Retina (tissue), 1 donor: ENCODE results near the gene EXOC4.
A peak's percentile ranks its signal among the peaks of the same experiment; 100 is the strongest.

Experiments
- DNase-seq: peaks from one replicate; pipeline ENCODE4 v3.0.0-alpha.2; 2016

The EXOC4 gene

GRCh38 chr7:133727476-133728214 is 474.8 kb downstream of the EXOC4 start:
- no peak for DNase-seq

DNA sequence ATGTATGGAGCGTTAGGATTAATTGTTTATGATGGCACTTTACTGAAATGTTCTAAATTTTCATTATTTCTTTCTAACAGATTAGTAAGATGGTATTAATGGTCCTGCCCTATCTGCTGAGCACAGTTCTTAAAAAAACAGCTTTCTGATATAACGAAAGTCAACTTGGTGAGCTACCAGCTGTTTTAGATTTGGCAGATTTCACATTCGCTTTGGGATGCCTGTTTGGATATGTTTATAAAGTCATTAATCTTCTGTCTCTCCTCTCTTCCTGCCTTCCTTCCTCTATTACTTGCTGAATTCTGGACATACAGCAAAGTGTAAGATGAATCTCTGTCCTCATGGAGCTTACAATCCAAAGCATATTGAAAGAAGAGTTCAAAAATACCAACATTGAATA is 477.5 kb downstream of the EXOC4 start:
- DNase-seq, result no peak

GRCh38 chr7:133733401-133733800 is 480.5 kb downstream of the EXOC4 start:
- no peak for DNase-seq

DNA sequence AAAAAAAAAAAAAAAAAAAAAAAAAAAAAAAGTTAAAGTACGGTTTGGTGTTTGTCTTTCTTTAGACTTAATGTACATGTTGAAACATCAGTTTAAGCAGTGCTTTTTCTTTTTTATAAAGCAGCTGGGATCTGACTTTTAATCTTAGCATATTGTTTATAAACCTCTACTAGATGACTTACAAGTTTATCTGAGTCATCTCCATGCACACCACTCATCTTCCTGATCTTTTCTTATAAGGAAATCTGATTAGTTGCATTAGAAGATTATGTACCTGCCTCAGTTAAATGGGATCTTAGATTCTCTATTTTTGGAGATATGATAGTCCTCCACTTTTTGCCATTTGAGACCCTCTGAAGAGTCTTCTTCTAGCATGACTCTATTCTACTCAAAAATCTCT is 482.3 kb downstream of the EXOC4 start:
- DNase-seq, result no peak

DNA sequence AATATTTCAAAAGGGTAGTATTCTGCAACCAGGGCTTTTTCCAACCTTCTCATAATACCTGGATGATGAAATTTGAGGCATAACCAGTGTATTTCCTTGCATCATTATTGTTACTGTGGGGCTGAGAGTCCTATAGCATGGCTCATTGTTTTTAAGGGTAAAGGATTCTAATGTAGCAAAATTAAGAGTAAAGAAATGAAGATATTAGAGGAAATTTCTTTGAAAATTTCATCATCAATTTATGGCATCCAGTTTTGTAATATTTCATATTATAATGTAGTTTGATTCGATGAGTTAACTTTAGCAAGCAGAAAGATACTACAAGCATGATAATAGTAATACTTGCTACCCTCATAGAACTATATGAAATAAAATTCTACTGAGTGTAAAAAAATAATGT is 486.9 kb downstream of the EXOC4 start:
- no peak for DNase-seq

DNA sequence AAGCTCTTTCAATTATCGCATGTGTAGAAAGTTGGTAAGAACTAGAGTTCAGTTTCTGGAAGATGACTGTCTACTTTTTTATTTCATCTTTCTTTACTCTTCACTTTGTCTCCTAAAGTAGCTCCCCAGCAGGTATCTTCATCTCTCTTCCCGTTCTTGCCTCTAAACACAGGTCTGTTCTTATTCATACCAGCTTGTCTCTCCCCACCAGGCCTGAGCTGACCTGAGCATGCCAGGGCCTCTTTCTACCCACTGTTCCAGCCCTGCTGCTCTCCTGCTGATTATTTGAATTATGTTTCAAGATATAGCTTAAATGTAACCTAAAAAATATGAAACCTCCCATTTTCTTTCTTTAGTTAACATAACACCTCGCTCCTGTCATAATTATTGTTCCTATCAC is 488.2 kb downstream of the EXOC4 start:
- DNase-seq, result no peak

GRCh38 chr7:133741703-133742102 is 488.8 kb downstream of the EXOC4 start:
- DNase-seq, result no peak

DNA sequence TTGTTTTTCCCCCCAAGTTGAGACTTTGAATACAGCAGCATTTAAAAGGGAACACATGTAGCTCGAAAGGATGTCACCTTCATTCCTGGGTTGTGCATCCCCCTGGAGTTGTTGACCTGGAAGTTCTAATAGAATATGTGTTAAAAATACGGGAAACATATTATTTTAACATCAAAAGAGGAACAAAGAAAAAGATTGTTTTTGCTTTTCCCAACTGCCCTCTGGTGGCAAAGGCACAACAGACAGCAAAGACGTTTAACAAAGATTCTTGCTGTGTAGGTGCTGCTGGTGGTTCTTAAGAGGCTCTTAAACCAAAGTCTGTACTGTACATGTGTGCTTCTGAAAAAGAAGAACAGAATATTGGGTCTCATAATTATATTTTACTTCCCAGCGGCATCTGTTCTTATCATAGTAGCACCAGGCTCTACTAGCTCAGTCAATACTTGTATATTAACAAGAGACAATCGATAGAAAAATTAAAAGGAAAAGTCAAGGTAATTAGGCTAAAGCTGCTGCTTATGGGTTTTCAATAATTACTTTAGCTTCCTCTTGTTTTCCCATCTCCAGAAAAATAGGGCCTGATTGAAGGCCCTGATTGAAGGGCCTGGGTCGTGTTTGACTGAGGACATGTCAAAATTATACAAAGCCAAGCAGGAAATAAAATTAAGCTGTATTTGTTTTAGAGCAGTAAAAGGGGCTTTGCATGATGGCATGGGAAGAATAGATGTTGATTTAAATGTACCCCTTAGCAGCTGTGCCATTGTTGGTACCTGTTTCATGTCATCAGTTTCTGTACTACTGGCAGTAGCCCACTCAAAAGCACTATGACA is 490.0 kb downstream of the EXOC4 start:
- DNase-seq, result peak; percentile 9

GRCh38 chr7:133744451-133744850 is 491.6 kb downstream of the EXOC4 start:
- DNase-seq, result no peak

DNA sequence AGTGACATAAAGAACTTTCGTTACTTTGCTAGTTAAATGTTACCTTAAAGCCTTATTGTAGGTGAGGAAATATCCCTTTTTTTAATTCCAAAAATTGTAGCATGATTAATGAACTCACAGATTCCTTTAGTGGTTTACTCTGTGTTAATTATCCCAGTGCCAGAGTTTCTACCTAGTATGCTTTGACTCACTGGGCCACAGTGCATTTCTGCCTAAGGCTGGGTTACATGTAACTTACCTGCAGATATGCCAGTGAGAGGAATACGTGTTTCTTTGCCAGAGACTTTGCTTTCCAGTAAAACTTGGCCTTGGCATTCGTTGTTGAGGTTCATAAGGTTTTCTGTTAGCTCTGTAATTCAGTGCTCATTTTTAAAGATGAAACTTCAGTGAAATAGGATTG is 493.4 kb downstream of the EXOC4 start:
- no peak for DNase-seq

- no peak for DNase-seq
Observed at GRCh38 chr7:133746847-133747246, 494.0 kb downstream of the EXOC4 start.

- DNase-seq, result no peak
Observed at GRCh38 chr7:133748443-133749407, 495.8 kb downstream of the EXOC4 start.

- DNase-seq, result no peak
Observed at GRCh38 chr7:133750287-133750686, 497.4 kb downstream of the EXOC4 start.

GRCh38 chr7:133751079-133751478 is 498.2 kb downstream of the EXOC4 start:
- DNase-seq, result no peak

DNA sequence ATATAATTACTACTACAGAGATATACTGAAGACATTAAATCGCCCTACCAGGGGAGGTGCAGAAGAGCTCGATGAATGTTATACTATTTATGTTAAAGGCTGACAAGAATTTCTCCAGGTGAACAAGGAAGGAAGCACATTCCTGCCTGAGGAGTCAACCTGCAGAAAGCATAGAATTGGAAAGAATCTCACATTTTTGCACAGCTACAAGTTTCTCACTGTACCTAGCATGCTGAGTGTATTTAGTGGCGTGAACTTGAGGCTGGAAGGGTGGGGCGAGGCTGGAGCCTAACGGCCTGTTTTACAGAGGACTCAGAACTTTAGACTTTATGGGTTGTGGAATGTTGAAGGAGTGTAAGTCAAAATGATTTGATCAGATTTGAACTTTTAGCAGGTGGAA is 500.6 kb downstream of the EXOC4 start:
- no peak for DNase-seq

GRCh38 chr7:133754708-133755107 is 501.8 kb downstream of the EXOC4 start:
- no peak for DNase-seq

DNA sequence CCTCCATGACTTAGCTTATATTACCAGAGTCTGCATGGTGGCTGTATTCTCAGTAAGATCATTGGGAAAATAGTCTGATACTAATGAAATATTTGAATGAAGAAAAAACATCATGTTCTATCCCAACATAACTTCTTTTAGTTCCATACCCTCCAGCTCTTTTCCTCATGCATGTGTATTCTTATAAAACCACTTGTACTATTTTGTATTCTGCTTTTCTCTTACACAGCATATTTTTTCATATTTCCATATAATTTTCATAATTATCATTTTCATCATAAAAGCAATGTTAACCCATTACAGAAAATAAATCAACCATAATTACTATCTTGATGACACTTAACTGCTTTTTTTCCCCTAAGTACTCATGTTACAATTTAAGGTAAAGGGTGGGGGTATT is 503.0 kb downstream of the EXOC4 start:
- DNase-seq, result no peak

GRCh38 chr7:133761443-133761842 is 508.6 kb downstream of the EXOC4 start:
- no peak for DNase-seq

DNA sequence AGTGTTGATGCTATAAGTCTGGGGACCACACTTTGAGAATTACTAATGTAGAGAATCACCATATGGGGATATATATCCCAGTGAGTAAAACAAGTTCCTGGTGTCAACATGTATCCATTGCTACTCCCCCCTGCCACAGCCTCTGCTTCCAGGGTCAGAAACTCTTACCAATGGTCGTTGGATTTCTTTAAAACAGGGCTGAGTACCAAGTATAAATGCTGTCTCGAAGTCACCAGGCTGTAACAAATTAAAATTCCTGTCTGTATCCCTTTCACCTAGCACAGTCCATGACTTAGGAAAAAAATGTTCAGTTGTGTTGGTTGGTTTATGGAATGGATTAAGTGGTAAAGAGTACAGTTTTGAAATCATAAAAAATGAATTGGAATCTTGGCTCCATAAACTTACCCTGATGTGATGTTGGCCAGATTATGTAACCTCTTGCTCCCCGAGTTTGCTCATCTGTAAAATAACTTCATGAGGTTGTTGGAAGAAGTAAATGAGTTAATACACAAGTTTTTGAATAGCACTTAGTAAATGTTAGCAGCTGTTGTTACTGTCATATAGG is 510.3 kb downstream of the EXOC4 start:
- DNase-seq, result no peak

- DNase-seq, result no peak
Observed at GRCh38 chr7:133769668-133770067, 516.8 kb downstream of the EXOC4 start.

GRCh38 chr7:133770863-133771492 is 518.1 kb downstream of the EXOC4 start:
- peak; percentile 39 for DNase-seq

GRCh38 chr7:133771788-133772419 is 519.0 kb downstream of the EXOC4 start:
- peak; percentile 60 for DNase-seq
